GM12878 (cell line): ENCODE results near the gene SLC41A1. TPM values are rescaled to one million over a fixed set of nuclear protein-coding genes. Genes with fewer than 3 reads are reported as not detected.

Experiments used
- ATAC-seq: fragments of 200-7000 bp; cut with Tn5 transposase; 3 replicates; pipeline ENCODE4 v1.9.1; 2020; ENCODE audit warnings: mild to moderate bottlenecking, moderate library complexity
- BruUV-seq: library from RNA; stranded (reverse); fragments of 400-500 nt; replicated peaks from 2 replicates; lab custom pipeline; 2021; lab: Mats Ljungman, UMichigan
- CTCF ChIA-PET: fragments of 300-600 bp; sonication (Branson Sonifier 250); formaldehyde crosslinking; extraction: SDS; loops from one replicate; lab custom pipeline; 2021; ENCODE audit warnings: inconsistent platforms; lab: Yijun Ruan, JAX
- POLR2A ChIA-PET: fragments of 350-600 bp; formaldehyde crosslinking; extraction: SDS; loops from one replicate; lab custom pipeline; 2021; ENCODE audit warnings: inconsistent platforms; lab: Charles Lee
- RAD21 ChIA-PET: fragments of 300-600 bp; sonication (Branson Sonifier 250); formaldehyde crosslinking; loops from one replicate; lab custom pipeline; 2023; ENCODE audit warnings: antibody characterized with exemption; ENCODE audit not compliant: unreplicated experiment; lab: Charles Lee
- SMC1A ChIA-PET: fragments of 300-600 bp; sonication (Branson Sonifier 250); formaldehyde crosslinking; loops from one replicate; lab custom pipeline; 2023; ENCODE audit not compliant: unreplicated experiment, uncharacterized antibody; lab: Charles Lee
- DNase-seq: peaks from one replicate; pipeline ENCODE4 v3.0.0-alpha.2; 2011; ENCODE audit warnings: low read depth, low spot score
- FAIRE-seq: peaks from 3 replicates; lab custom pipeline; 2011; peaks lifted over from hg19 to GRCh38; lab: Jason Lieb, UNC
- H2AFZ ChIP-seq: 2 replicates; pipeline ENCODE4 v1.6.0; 2011; ENCODE audit warnings: low read depth, low read length, control low read depth; ENCODE audit not compliant: control insufficient read depth
- H3K27ac ChIP-seq: 2 replicates; pipeline ENCODE4 v1.5.1; 2011; ENCODE audit warnings: control low read depth; ENCODE audit not compliant: control insufficient read depth, insufficient read depth
- H3K27me3 ChIP-seq, 2 experiments: replicated peaks in 1 of 2; 2 replicates each; pipeline versions ENCODE4 v1.6.0 to v1.6.1; 2011; ENCODE audit warnings: low read length in 1 of 2; ENCODE audit not compliant: control insufficient read depth in 2 of 2, insufficient read depth in 2 of 2
- H3K36me3 ChIP-seq, 2 experiments: 2 replicates each; pipeline ENCODE4 v1.5.1; 2011; ENCODE audit warnings: low read length in 1 of 2; ENCODE audit not compliant: control insufficient read depth in 2 of 2, insufficient read depth in 2 of 2
- H3K4me1 ChIP-seq: 2 replicates; pipeline ENCODE4 v1.6.1; 2011; ENCODE audit warnings: mild to moderate bottlenecking, low read length, moderate library complexity, mixed read lengths; ENCODE audit not compliant: control insufficient read depth, insufficient read depth
- H3K4me2 ChIP-seq: 2 replicates; pipeline ENCODE4 v1.6.0; 2011; ENCODE audit warnings: control low read depth; ENCODE audit not compliant: control insufficient read depth, insufficient read depth
- H3K4me3 ChIP-seq: fragments of 200-600 bp; sonication (generic); 2 replicates; pipeline ENCODE4 v1.5.1; 2016
- H3K79me2 ChIP-seq: 2 replicates; pipeline ENCODE4 v1.6.0; 2011; ENCODE audit warnings: low read length; ENCODE audit not compliant: control insufficient read depth, insufficient read depth
- H3K9ac ChIP-seq: 2 replicates; pipeline ENCODE4 v1.8.0; 2011; ENCODE audit warnings: low read length, control low read depth, mixed read lengths; ENCODE audit not compliant: control insufficient read depth, insufficient read depth
- H3K9me3 ChIP-seq: replicated peaks from 3 replicates; pipeline ENCODE4 v1.5.1; 2011; ENCODE audit warnings: mild to moderate bottlenecking, low read length; ENCODE audit not compliant: control insufficient read depth, insufficient read depth
- H4K20me1 ChIP-seq: 2 replicates; pipeline ENCODE4 v1.6.0; 2011; ENCODE audit not compliant: control insufficient read depth, insufficient read depth
- ATF3 ChIP-seq: IDR thresholded peaks from 2 replicates; pipeline ENCODE4 v1.6.1; 2011; ENCODE audit warnings: low read depth, mild to moderate bottlenecking, low read length, moderate library complexity, borderline replicate concordance; ENCODE audit errors: extremely low read depth
- BACH1 ChIP-seq: fragments of 450-650 bp; IDR thresholded peaks from 2 replicates; pipeline ENCODE4 v1.6.1; 2017; ENCODE audit warnings: mild to moderate bottlenecking, borderline replicate concordance
- DPF2 ChIP-seq: fragments of 450-650 bp; IDR thresholded peaks from 2 replicates; pipeline ENCODE4 v1.6.1; 2017; ENCODE audit warnings: mild to moderate bottlenecking
- EED ChIP-seq: sonication (generic); IDR thresholded peaks from 2 replicates; pipeline ENCODE4 v1.6.1; 2016; ENCODE audit warnings: antibody characterized with exemption, low read depth
- HSF1 ChIP-seq: fragments of 150-350 bp; IDR thresholded peaks from 2 replicates; pipeline ENCODE4 v1.6.1; 2014; ENCODE audit warnings: mild to moderate bottlenecking, low read depth, low read length
- MTA3 ChIP-seq: IDR thresholded peaks from 2 replicates; pipeline ENCODE4 v1.6.1; 2012; ENCODE audit warnings: low read length, inconsistent platforms, borderline replicate concordance
- NFXL1 ChIP-seq: fragments of 450-650 bp; IDR thresholded peaks from 2 replicates; pipeline ENCODE4 v1.6.1; 2017; ENCODE audit warnings: antibody characterized with exemption, mild to moderate bottlenecking, borderline replicate concordance
- POLR2AphosphoS5 ChIP-seq: IDR thresholded peaks from 2 replicates; pipeline ENCODE4 v1.6.1; 2011; ENCODE audit warnings: mild to moderate bottlenecking, low read length, inconsistent platforms
- RCOR1 ChIP-seq: conservative IDR thresholded peaks from 2 replicates; pipeline ENCODE4 v1.6.1; 2012; ENCODE audit warnings: low read depth, low read length, improper control_type of control experiment
- SP1 ChIP-seq: IDR thresholded peaks from one replicate; pipeline ENCODE4 v1.6.1; 2011; ENCODE audit warnings: low read depth, low read length
- SUZ12 ChIP-seq: fragments of 200-600 bp; sonication (generic); IDR thresholded peaks from one replicate; pipeline ENCODE4 v1.6.1; 2018; ENCODE audit warnings: antibody characterized with exemption, mild to moderate bottlenecking; ENCODE audit not compliant: unreplicated experiment
- WGBS: methylation state at CpG from one replicate; pipeline ENCODE4 v1.1.6; 2016; ENCODE audit warnings: low lambda C conversion rate; ENCODE audit not compliant: insufficient replicate concordance, insufficient coverage; ENCODE audit errors: missing lambda C conversion rate; 5-methylcytosine and 5-hydroxymethylcytosine counted together
- in situ Hi-C: fragments of 300-500 bp; cut with MboI; formaldehyde crosslinking; loops from 9 replicates; pipeline ENCODE4 v1.14.3; 2018; ENCODE audit warnings: mixed read lengths
- intact Hi-C: fragments of 100-400 bp; cut with micrococcal nuclease; formaldehyde crosslinking; loops from one replicate; pipeline ENCODE4 v1.14.2; 2022; ENCODE audit not compliant: unreplicated experiment
- polyA plus RNA-seq, 11 experiments: library from polyadenylated mRNA; depleted of rRNA in 4 of 11; unstranded in 6 of 11; stranded (reverse) in 5 of 11; fragments of >200 nt; fragmentation: Nextera tagmentation in 4 of 11; fragmentation: Illumina TruSeq in 1 of 11; extraction: Ambion mirVana in 4 of 11; extraction: Trizol in 1 of 11; gene quantifications; 1 replicate in 1 of 11; 2 replicates in 10 of 11; pipeline versions ENCODE4 v1.2.1 to v1.2.3, GENCODE V29; 2011 to 2016; ENCODE audit warnings: inconsistent platforms in 2 of 11, missing spikeins in 2 of 11, low read depth in 1 of 11
- total RNA-seq, 4 experiments: library from RNA; depleted of rRNA in 3 of 4; stranded (reverse); fragments of >200 nt in 3 of 4; fragmentation: Illumina TruSeq in 1 of 4; extraction: Trizol in 1 of 4; gene quantifications; 2 replicates each; pipeline versions ENCODE4 v1.2.1 to v1.2.3, GENCODE V29; 2013 to 2021

The SLC41A1 gene
- total and polyA plus RNA-seq, 10 of the 15 experiments (the other 5 are each of a cell fraction or from before 2014, with no cell fraction given), result 0.13 to 11.3 (median 0.42) TPM

- H2AFZ ChIP-seq, result no peak overlapping the region
- ChIA-PET RAD21 (interaction anchor here (2.3 kb wide), 1 partner anchor 191 kb away, joined by 12 read pairs; no protein-coding TSS in a partner anchor), POLR2A (interaction anchor here (1.3 kb wide), 1 partner anchor 13 kb away, joined by 4 read pairs; no protein-coding TSS in a partner anchor), CTCF (interaction anchor here (1.0 to 14.2 kb wide), 5 partner anchors 8 to 196 kb away, joined by 3 to 222 read pairs (median 5); no protein-coding TSS in a partner anchor), SMC1A (interaction anchor here (0.6 to 3.3 kb wide), 7 partner anchors 11 to 190 kb away, joined by 3 to 14 read pairs (median 3); no protein-coding TSS in a partner anchor)
- no TSS peak for BruUV-seq
- no peak overlapping the region for H3K27ac ChIP-seq
- WGBS, result 53% methylated on average over 4 of the region's 4 CpGs
- H3K4me1 ChIP-seq, result no peaks in the 10 kb centered on the region
- DNase-seq, result no peak
- no peaks in the 10 kb centered on the region for H3K79me2 ChIP-seq
- H3K9ac ChIP-seq, result no peak overlapping the region
- TF ChIP-seq MTA3, result no peak
- no peak for TF ChIP-seq ATF3
- TF ChIP-seq POLR2AphosphoS5, result no peak
- TF ChIP-seq EED, result no peak
- H3K27me3 ChIP-seq, result peaks cover 0 to 6% of the 10 kb centered on the region in 2 experiments; a peak in 2 of 4 replicates
- no peaks in the 10 kb centered on the region for H3K36me3 ChIP-seq
- H3K4me3 ChIP-seq, result no peak overlapping the region
- H4K20me1 ChIP-seq, result no peaks in the 10 kb centered on the region
- FAIRE-seq, result no peak
- in situ Hi-C loops, result no loop called here
- no peak overlapping the region for H3K4me2 ChIP-seq
- no peak for ATAC-seq
- intact Hi-C loops, result no loop called here
- H3K9me3 ChIP-seq, result no peaks in the 10 kb centered on the region
Observed at GRCh38 chr1:205786601-205787000, 26.4 kb downstream of the SLC41A1 start.

- H4K20me1 ChIP-seq, result no peaks in the 10 kb centered on the region
- SMC1A ChIA-PET, result interaction anchor here (0.6 to 1.7 kb wide), 7 partner anchors 26 to 667 kb away, joined by 3 to 15 read pairs (median 3); no protein-coding TSS in a partner anchor
- H3K36me3 ChIP-seq, result no peaks in the 10 kb centered on the region
- WGBS, result 60% methylated on average over 9 of the region's 9 CpGs
- no peak for TF ChIP-seq BACH1
- TF ChIP-seq RCOR1, result no peak
- TF ChIP-seq NFXL1, result no peak
- no peak for TF ChIP-seq SUZ12
- TF ChIP-seq HSF1, result no peak
- no peak for TF ChIP-seq DPF2
- no peak for TF ChIP-seq SP1
- RAD21 ChIA-PET, result interaction anchor here (1.4 kb wide), 1 partner anchor 192 kb away, joined by 3 read pairs; no protein-coding TSS in a partner anchor
- BruUV-seq, result no TSS peak
- H3K27me3 ChIP-seq, result peaks cover 0 to 6% of the 10 kb centered on the region in 2 experiments; a peak in 2 of 4 replicates
- H3K4me2 ChIP-seq, result no peak overlapping the region
- intact Hi-C loops, result no loop called here
- H3K4me1 ChIP-seq, result no peaks in the 10 kb centered on the region
- no peaks in the 10 kb centered on the region for H3K9me3 ChIP-seq
- CTCF ChIA-PET, result interaction anchor here (0.7 to 14.2 kb wide), 6 partner anchors 10 to 199 kb away, joined by 3 to 222 read pairs (median 5); partner anchors contain the start of gene RAB29
- DNase-seq (no peak), ATAC-seq (no peak), FAIRE-seq (no peak)
- POLR2A ChIA-PET, result no interaction called here
- no peak overlapping the region for H3K27ac ChIP-seq
- H3K9ac ChIP-seq, result no peak overlapping the region
- no peak overlapping the region for H2AFZ ChIP-seq
- H3K79me2 ChIP-seq, result no peaks in the 10 kb centered on the region
- in situ Hi-C loops, result no loop called here
- H3K4me3 ChIP-seq, result no peak overlapping the region
Observed at GRCh38 chr1:205785446-205785845, 27.6 kb downstream of the SLC41A1 start.
